NCI-H69 (cell line): ENCODE results near the gene EDIL3.

Source experiments
- DNase-seq: peaks from one replicate; lab custom pipeline; 2025; lab: John Stamatoyannopoulos, UW

EDIL3 gene

GRCh38 chr5:84298628-84299027, 86.1 kb downstream of the EDIL3 start:
- no peak for DNase-seq

DNA sequence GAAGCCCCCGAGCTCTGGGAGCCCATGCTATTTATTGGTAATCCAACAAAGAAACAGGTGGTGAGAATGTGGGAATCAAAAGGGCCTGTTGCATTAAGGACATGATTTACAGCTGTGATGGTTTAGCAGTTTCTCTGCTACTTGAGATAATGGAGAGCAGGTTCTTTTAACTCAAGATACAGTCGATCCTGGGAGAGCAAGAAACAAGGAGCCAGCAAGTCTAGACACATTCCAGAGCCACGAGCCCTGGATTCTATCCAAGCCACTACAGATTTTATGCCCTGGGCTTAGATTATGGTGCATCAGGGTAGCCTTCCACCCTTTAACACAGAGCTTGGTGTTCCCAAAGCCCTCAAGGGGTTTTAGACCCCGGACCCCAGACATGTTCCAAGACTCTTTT, 87.0 kb downstream of the EDIL3 start:
- DNase-seq, result peak; percentile 49

DNA sequence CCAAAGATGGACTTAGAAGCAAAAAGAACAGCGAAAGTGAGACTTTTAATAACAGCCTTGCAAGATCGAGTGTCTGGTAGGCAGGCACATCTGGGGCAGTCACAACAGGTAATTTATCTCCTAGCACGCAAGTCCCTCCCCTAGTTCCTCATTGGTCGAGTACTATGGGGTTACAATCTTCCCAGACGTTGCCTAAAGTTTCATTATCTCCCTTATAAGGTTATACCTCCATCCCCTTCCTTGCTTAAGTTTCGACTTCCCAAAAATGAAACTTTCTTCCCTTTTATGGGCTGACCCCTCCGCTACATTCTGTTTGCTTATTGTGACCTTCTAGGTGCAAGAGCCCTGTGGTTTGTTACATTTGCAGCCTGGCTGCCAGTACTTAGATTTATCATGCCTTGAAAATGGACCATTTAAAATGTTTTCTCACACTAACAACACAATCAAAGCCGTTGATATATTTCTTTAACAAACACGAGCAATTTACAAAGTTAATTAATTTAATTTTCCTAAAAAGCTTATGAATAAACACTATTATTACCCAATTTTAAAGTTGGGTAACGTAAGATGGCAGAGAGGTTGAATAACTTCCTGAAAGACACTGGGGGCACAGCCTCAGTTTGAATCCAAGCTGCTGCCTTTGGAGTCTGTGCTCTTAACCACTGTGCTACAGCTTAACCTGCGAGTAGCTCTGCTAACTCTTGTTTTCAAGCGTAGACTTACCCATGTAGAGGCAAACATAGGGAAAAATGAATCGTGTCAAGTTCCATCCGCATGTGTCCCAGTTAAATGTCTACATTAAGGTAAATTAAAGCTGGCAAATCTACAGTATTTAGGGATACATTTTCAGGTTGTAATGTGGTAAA, 91.7 kb downstream of the EDIL3 start:
- DNase-seq, result peak; percentile 39

DNA sequence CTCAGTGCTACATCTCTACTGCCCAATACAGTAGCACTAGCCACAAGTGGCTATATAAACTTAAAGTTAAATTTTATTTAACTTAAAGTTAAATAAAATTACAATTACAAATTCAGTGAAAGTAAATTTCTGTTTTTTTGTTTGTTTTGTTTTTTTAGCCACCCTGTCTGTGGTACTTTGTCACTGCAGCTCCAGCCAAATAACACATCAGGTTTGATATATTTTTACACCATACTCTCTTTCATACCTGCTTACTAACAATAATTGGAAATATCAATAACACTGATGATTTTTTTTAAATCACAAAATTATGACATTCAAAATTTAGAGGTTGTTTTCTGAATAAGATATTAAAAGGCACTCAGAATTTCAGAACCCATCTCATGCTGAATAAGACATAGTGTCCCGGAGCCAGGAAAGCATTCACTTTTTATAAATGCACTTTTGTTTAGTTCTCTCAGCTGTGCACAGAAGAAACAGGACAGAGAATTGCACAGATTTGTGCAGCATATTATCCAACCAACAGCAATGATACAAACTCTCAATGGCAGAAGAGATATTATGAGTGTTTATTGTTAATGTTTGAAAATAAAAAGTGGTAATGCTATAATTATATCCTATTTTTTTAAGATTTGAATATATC, 92.6 kb downstream of the EDIL3 start:
- no peak for DNase-seq

GRCh38 chr5:84290673-84291072, 94.0 kb downstream of the EDIL3 start:
- no peak for DNase-seq

DNA sequence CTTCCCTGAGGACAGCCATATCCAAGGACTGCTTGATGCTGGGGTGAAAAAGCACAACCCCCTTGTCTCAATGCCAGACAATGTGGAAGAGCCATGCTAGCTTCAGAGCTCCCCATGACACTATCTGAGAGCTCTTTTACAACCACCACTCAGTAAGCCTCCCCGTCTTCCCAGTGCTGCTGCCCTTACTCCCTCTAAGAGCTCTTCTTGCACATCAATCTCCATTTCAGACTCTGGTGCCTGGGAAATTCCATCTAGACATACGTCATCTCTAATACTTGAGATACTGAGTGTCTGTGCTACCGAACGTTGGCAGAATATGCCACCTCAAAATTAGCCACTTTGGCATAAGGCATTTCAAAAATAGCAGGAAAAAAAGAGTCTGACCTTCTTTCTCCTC, 94.5 kb downstream of the EDIL3 start:
- peak; percentile 21 for DNase-seq

- peak; percentile 31 for DNase-seq
Measured at GRCh38 chr5:84287951-84288350, 96.7 kb downstream of the EDIL3 start.

DNA sequence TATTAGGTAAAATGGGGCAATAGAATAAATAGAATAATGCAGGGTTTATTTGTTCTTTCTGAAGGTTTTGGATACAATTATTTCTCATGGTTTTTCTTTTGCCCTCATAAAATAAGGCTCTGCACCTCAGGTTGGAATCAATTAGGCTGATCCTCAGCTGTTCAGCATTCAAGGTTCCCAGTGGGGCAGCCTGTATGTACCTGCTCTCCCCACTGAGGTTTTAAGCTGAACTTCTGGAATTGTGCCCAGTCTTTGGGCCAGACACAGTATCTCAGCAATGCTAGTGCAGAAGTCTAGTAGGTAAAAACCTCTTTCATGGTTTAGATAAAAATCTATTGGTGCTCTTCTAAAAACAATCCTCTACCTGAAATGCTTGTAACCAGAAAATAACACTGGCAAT, 98.0 kb downstream of the EDIL3 start:
- peak; percentile 93 for DNase-seq

- no peak for DNase-seq
Measured at GRCh38 chr5:84285641-84286637, 98.7 kb downstream of the EDIL3 start.

- DNase-seq, result no peak
Measured at GRCh38 chr5:84281383-84281782, 103.3 kb downstream of the EDIL3 start.

DNA sequence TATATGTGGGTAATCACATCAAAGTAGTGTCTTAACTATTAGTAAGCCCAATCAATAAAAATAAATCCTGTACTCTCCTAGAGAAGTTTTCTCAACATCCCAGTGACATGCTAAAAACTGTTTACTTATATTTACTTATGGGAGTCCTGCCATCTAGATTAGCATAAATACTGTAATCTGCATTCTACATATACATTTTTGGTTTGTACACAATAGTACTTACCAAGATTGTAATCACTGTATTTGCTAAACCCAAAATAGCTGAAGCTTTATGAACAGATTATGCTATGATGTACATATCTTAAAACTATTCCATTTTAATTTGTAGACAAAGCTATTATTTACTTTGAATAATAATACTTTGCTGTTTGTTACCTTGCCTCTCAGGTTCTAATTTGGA, 105.4 kb downstream of the EDIL3 start:
- DNase-seq, result no peak

GRCh38 chr5:84275609-84276008, 109.1 kb downstream of the EDIL3 start:
- peak; percentile 25 for DNase-seq

GRCh38 chr5:84274585-84275468, 109.9 kb downstream of the EDIL3 start:
- DNase-seq, result peak; percentile 74

DNA sequence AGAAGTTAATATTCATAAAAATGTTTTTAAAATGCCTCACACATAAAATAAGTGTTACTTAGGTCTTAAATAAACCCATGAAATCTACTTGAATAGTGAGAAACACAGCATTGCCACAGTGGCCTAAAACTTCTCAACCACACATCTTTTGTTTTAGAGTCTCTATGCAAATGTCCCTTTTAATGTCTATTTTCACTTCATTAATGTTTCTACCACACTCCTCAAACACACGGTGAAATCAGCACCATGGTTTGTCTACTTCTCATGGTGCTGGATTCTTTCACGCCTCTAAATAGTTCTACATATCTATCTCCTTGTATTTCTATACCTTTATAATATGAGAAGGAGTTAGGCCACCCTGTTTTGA, 111.2 kb downstream of the EDIL3 start:
- no peak for DNase-seq

DNA sequence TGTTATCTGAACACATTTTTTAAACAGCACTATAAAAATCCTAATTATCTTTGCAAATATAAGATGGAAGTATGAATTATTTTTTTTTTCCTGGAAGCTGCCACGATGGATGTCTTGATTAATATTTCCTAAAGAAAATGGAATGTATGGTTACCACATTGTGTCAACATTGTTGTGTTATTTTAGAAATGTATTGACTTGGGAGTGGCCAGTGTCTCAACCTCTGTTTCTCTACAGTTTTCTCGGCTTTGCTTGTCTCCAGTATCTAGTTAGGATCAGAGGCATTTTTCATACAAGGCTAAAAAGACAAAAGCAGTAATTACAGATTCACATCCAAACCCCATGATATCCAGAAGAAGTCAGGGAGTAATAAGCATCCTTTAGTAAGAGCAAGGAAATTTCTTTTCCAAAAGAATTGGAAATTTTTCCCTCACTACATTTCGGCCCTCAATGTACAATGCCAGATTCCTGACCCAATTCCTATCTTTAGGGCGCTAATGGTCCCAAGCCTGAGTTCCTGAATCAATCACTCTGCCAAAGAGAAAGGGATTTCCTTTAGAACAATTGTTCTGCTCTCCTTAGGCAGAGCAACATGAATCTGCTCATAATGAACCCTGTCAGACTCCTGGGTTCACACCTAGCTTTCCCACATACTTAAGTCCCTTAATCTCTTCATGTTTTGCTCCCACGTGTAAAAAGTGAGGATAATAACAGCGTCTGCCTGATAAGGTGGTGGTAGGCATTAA, 111.7 kb downstream of the EDIL3 start:
- DNase-seq, result peak; percentile 37

DNA sequence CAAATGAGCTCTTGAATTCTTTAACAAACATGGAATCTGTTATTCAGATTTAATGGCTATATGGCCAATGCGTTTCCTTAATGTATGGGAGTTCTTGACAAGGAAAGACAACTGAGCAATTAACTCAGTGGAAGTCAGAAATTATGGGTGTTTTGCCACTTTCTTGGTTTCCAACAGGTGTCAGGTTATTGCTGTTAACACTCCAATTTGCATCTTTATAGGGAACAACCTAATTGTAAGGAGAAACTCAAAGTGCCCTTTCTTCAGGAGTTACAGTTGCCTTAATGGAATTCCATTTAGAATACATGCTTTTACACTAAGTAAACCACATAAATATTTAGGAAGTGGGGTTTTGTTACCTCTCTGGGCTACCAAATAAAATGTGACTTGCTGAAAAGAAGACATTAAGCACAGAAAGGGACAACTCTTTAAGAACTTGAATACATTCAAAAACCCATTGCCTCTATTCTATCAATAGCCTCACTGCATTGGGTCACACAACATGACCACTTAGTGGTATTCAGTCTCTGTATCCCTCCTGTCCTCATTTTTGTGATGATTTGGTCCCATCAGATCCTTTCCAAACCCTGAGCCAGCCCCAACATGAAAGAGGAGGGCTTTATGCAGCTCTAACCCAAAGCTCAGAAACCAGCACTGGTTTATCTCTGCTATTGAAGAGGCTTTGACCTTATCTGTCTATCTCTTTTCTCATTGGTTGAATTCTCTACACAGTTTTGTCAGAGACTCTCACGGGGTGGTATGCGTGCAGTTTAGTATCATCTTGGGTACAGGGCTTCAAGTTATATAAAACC, 118.7 kb downstream of the EDIL3 start:
- peak; percentile 65 for DNase-seq

GRCh38 chr5:84265130-84265529, 119.5 kb downstream of the EDIL3 start:
- peak; percentile 9 for DNase-seq

- DNase-seq, result no peak
Measured at GRCh38 chr5:84260939-84261338, 123.7 kb downstream of the EDIL3 start.

GRCh38 chr5:84260140-84260539, 124.5 kb downstream of the EDIL3 start:
- DNase-seq, result peak; percentile 53
